ENCODE data around the gene EARS2. TPM values are rescaled to one million over a fixed set of nuclear protein-coding genes. Genes with fewer than 3 reads are reported as not detected.
"Not testable (repeated sequence)": the region's sequence is repeated elsewhere in the genome, so short reads cannot be mapped to it uniquely, and the experiment has no call there.

EARS2 gene
- total and polyA plus RNA-seq, 3 experiments from 2014 or later = 14.1 to 28.5 (median 26.9) TPM

GRCh38 chr16:23512168-23512695 lies 44.9 kb downstream of the EARS2 start:
- Mint-ChIP-seq H3K4me3 (peak overlapping the region in 3 of 7 donors; percentile 16 to 78 (median 45)), H3K27ac (peak overlapping the region in 2 of 8 donors; percentile 38 to 63), H3K9me3 (no peaks in the 10 kb centered on the region), H3K27me3 (peaks cover 0 to 5% of the 10 kb centered on the region in 2 donors), H3K4me1 (peaks cover 47 to 70% (median 68%) of the 10 kb centered on the region in 3 donors), H3K36me3 (peaks cover 0 to 17% (median 3%) of the 10 kb centered on the region in 3 donors)
- POLR2A ChIA-PET = no interaction called here
- no peaks in the 10 kb centered on the region for H3K9me3 ChIP-seq (ENCODE audit: low read length)
- H3K4me3 ChIP-seq (ENCODE audit: low read length) = no peak overlapping the region
- no peaks in the 10 kb centered on the region for H3K27me3 ChIP-seq (ENCODE audit: insufficient read depth, low read length, poor library complexity, severe bottlenecking)
- CTCF ChIA-PET = no interaction called here
- no peaks in the 10 kb centered on the region for H3K36me3 ChIP-seq (ENCODE audit: insufficient read depth, low read length)
- no peak overlapping the region for H3K27ac ChIP-seq (ENCODE audit: low read depth, low read length)
- no peak for DNase-seq
- peaks cover 39% of the 10 kb centered on the region for H3K4me1 ChIP-seq (ENCODE audit: insufficient read depth, low read length)

GRCh38 chr16:23511731-23512130 lies 45.4 kb downstream of the EARS2 start:
- H3K27ac ChIP-seq (ENCODE audit: low read depth, low read length) = no peak overlapping the region
- peaks cover 0 to 5% of the 10 kb centered on the region in 2 donors for H3K27me3 Mint-ChIP-seq
- DNase-seq = no peak
- H3K9me3 ChIP-seq (ENCODE audit: low read length) = no peaks in the 10 kb centered on the region
- no peaks in the 10 kb centered on the region for H3K36me3 ChIP-seq (ENCODE audit: insufficient read depth, low read length)
- H3K4me1 ChIP-seq (ENCODE audit: insufficient read depth, low read length) = peaks cover 44% of the 10 kb centered on the region
- POLR2A ChIA-PET = no interaction called here
- no peaks in the 10 kb centered on the region for H3K27me3 ChIP-seq (ENCODE audit: insufficient read depth, low read length, poor library complexity, severe bottlenecking)
- H3K27ac Mint-ChIP-seq = peak overlapping the region in 3 of 8 donors; percentile 56 to 70 (median 63)
- peaks cover 0 to 21% (median 3%) of the 10 kb centered on the region in 3 donors for H3K36me3 Mint-ChIP-seq
- H3K4me3 Mint-ChIP-seq = peak overlapping the region in 6 of 7 donors; percentile 63 to 86 (median 74)
- CTCF ChIA-PET = no interaction called here
- H3K4me3 ChIP-seq (ENCODE audit: low read length) = no peak overlapping the region
- H3K4me1 Mint-ChIP-seq = peaks cover 51 to 74% (median 71%) of the 10 kb centered on the region in 3 donors
- no peaks in the 10 kb centered on the region for H3K9me3 Mint-ChIP-seq

DNA sequence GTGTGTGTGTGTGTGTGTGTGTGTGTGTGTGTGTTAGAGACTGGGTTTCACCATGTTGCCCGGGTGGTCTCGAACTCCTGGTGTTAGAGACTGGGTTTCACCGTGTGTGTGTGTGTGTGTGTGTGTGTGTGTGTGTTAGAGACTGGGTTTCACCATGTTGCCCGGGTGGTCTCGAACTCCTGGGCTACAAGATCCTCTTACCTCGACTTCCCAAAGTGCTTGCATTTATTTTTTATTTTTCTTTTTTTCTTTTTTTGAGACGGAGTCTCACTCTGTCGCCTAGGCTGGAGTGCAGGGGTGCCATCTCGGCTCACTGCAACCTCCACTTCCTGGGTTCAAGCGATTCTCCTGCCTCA lies 46.3 kb downstream of the EARS2 start:
- peak overlapping the region in 6 of 8 donors; percentile 67 to 90 (median 78) for H3K27ac Mint-ChIP-seq
- H3K4me3 Mint-ChIP-seq = peak overlapping the region in 6 of 7 donors; percentile 82 to 88 (median 86)
- DNase-seq; CTCF ChIA-PET; H3K9me3 Mint-ChIP-seq; H3K27me3 ChIP-seq (ENCODE audit: insufficient read depth, low read length, poor library complexity, severe bottlenecking); H3K27me3 Mint-ChIP-seq; H3K9me3 ChIP-seq (ENCODE audit: low read length); H3K36me3 ChIP-seq (ENCODE audit: insufficient read depth, low read length): not testable (repeated sequence)
- Histone ChIP-seq H3K4me1 (ENCODE audit: insufficient read depth, low read length) (peaks cover 52% of the 10 kb centered on the region), H3K4me3 (ENCODE audit: low read length) (peak overlapping the region; percentile 58), H3K27ac (ENCODE audit: low read depth, low read length) (peak overlapping the region; percentile 38)
- peaks cover 0 to 26% (median 3%) of the 10 kb centered on the region in 3 donors for H3K36me3 Mint-ChIP-seq
- POLR2A ChIA-PET = interaction anchor here (0.6 kb wide), 1 partner anchor 57 kb away, joined by 13 read pairs; no protein-coding TSS in a partner anchor
- peaks cover 53 to 75% (median 71%) of the 10 kb centered on the region in 3 donors for H3K4me1 Mint-ChIP-seq

- POLR2A ChIA-PET = interaction anchor here (0.6 to 1.3 kb wide), 5 partner anchors 28 to 58 kb away, joined by 3 to 13 read pairs (median 4); partner anchors contain the start of genes COG7, EARS2 and UBFD1
- H3K36me3 Mint-ChIP-seq = peaks cover 0 to 26% (median 3%) of the 10 kb centered on the region in 3 donors
- peak; percentile 70 to 85 (median 74) for DNase-seq
- Histone ChIP-seq H3K4me1 (ENCODE audit: insufficient read depth, low read length) (peaks cover 52% of the 10 kb centered on the region), H3K4me3 (ENCODE audit: low read length) (peak within 1 kb of the TSS; percentile 58), H3K27ac (ENCODE audit: low read depth, low read length) (peak within 1 kb of the TSS; percentile 66), H3K9me3 (ENCODE audit: low read length) (no peaks in the 10 kb centered on the region), H3K36me3 (ENCODE audit: insufficient read depth, low read length) (no peaks in the 10 kb centered on the region), H3K27me3 (ENCODE audit: insufficient read depth, low read length, poor library complexity, severe bottlenecking) (no peaks in the 10 kb centered on the region)
- peak within 1 kb of the TSS; percentile 88 to 96 (median 91) for H3K4me3 Mint-ChIP-seq
- H3K27me3 Mint-ChIP-seq = peaks cover 0 to 5% of the 10 kb centered on the region in 2 donors
- CTCF ChIA-PET = interaction anchor here (0.9 to 1.3 kb wide), 2 partner anchors 37 to 75 kb away, joined by 3 to 7 read pairs; no protein-coding TSS in a partner anchor
- H3K27ac Mint-ChIP-seq = peak within 1 kb of the TSS; percentile 84 to 93 (median 90)
- peaks cover 54 to 75% (median 71%) of the 10 kb centered on the region in 3 donors for H3K4me1 Mint-ChIP-seq
- H3K9me3 Mint-ChIP-seq = no peaks in the 10 kb centered on the region
Measured at GRCh38 chr16:23510164-23510914, 46.8 kb downstream of the EARS2 start, which contains the start of gene GGA2. GGA2 (minus strand) TSS chr16:23510494; CDS start chr16:23510411, 83 bp downstream.

DNA sequence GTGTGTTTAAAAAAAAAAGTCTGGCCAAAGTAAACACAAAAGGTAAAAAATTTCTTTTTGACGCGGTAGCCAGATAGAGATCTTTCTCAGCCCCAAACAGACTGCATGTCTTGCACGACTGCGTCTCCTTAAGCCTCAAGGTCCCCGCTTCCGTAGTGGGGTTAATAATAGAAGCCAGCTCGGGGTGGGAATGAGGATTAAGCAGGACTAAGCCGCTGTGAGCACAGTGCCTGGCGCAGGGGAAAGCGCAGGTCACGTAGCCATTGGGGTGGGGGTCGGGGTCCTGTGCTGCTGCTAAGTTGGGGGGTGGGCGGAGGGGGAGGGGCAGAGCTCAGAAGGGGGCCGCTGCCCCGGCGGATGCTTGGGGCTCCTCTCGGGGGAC lies 47.4 kb downstream of the EARS2 start:
- peak; percentile 35 to 70 (median 36) for DNase-seq
- Mint-ChIP-seq H3K4me3 (peak overlapping the region; percentile 86 to 96 (median 91)), H3K9me3 (no peaks in the 10 kb centered on the region), H3K36me3 (peaks cover 0 to 26% (median 3%) of the 10 kb centered on the region in 3 donors), H3K27ac (peak overlapping the region; percentile 84 to 93 (median 90)), H3K4me1 (peaks cover 55 to 75% (median 71%) of the 10 kb centered on the region in 3 donors), H3K27me3 (peaks cover 0 to 5% of the 10 kb centered on the region in 2 donors)
- ChIA-PET CTCF (interaction anchor here (0.9 to 1.3 kb wide), 2 partner anchors 37 to 74 kb away, joined by 3 to 7 read pairs; no protein-coding TSS in a partner anchor), POLR2A (interaction anchor here (0.6 to 1.3 kb wide), 4 partner anchors 27 to 57 kb away, joined by 3 to 6 read pairs (median 4); partner anchors contain the start of genes COG7, EARS2 and UBFD1)
- peak overlapping the region; percentile 66 for H3K27ac ChIP-seq (ENCODE audit: low read depth, low read length)
- no peaks in the 10 kb centered on the region for H3K9me3 ChIP-seq (ENCODE audit: low read length)
- H3K4me3 ChIP-seq (ENCODE audit: low read length) = peak overlapping the region; percentile 58
- no peaks in the 10 kb centered on the region for H3K36me3 ChIP-seq (ENCODE audit: insufficient read depth, low read length)
- H3K4me1 ChIP-seq (ENCODE audit: insufficient read depth, low read length) = peaks cover 54% of the 10 kb centered on the region
- no peaks in the 10 kb centered on the region for H3K27me3 ChIP-seq (ENCODE audit: insufficient read depth, low read length, poor library complexity, severe bottlenecking)

DNA sequence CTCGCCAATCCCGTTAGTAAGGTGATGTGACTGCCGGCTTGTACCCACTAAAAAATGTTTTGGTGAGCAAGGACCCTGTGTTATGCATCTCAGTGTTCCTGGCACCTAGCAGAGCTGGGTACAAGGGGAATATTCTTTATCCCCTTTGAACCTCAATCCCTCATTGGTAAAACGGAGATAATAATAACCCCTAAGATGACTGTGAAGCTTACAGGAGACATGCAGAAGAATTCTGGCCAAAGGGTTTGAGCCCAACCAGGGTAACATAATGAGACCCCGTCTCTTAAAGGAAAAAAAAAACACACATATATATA lies 47.8 kb downstream of the EARS2 start:
- ChIA-PET CTCF (interaction anchor here (0.9 to 1.3 kb wide), 2 partner anchors 37 to 74 kb away, joined by 3 to 7 read pairs; no protein-coding TSS in a partner anchor), POLR2A (interaction anchor here (0.9 to 1.3 kb wide), 3 partner anchors 27 to 56 kb away, joined by 3 to 4 read pairs (median 4); partner anchors contain the start of genes COG7, EARS2 and UBFD1)
- DNase-seq = no peak
- H3K4me3 ChIP-seq (ENCODE audit: low read length) = peak overlapping the region; percentile 58
- Mint-ChIP-seq H3K4me3 (peak overlapping the region; percentile 86 to 96 (median 91)), H3K27me3 (peaks cover 0 to 5% of the 10 kb centered on the region in 2 donors), H3K9me3 (no peaks in the 10 kb centered on the region), H3K4me1 (peaks cover 55 to 75% (median 71%) of the 10 kb centered on the region in 3 donors), H3K36me3 (peaks cover 0 to 26% (median 3%) of the 10 kb centered on the region in 3 donors), H3K27ac (peak overlapping the region; percentile 7 to 93 (median 88))
- H3K27ac ChIP-seq (ENCODE audit: low read depth, low read length) = peak overlapping the region; percentile 66
- H3K4me1 ChIP-seq (ENCODE audit: insufficient read depth, low read length) = peaks cover 54% of the 10 kb centered on the region
- no peaks in the 10 kb centered on the region for H3K36me3 ChIP-seq (ENCODE audit: insufficient read depth, low read length)
- no peaks in the 10 kb centered on the region for H3K9me3 ChIP-seq (ENCODE audit: low read length)
- no peaks in the 10 kb centered on the region for H3K27me3 ChIP-seq (ENCODE audit: insufficient read depth, low read length, poor library complexity, severe bottlenecking)

GRCh38 chr16:23508589-23509440 lies 48.3 kb downstream of the EARS2 start:
- Mint-ChIP-seq H3K4me3 (peak overlapping the region; percentile 86 to 96 (median 91)), H3K9me3 (no peaks in the 10 kb centered on the region), H3K36me3 (peaks cover 0 to 28% (median 3%) of the 10 kb centered on the region in 3 donors), H3K27ac (peak overlapping the region; percentile 84 to 93 (median 88)), H3K4me1 (peaks cover 57 to 74% (median 71%) of the 10 kb centered on the region in 3 donors), H3K27me3 (peaks cover 0 to 3% of the 10 kb centered on the region in 2 donors)
- CTCF ChIA-PET = interaction anchor here (1.3 kb wide), 1 partner anchor 73 kb away, joined by 7 read pairs; no protein-coding TSS in a partner anchor
- POLR2A ChIA-PET = no interaction called here
- H3K9me3 ChIP-seq (ENCODE audit: low read length) = no peaks in the 10 kb centered on the region
- no peak for DNase-seq
- H3K4me3 ChIP-seq (ENCODE audit: low read length) = peak overlapping the region; percentile 58
- peak overlapping the region; percentile 66 for H3K27ac ChIP-seq (ENCODE audit: low read depth, low read length)
- peaks cover 54% of the 10 kb centered on the region for H3K4me1 ChIP-seq (ENCODE audit: insufficient read depth, low read length)
- no peaks in the 10 kb centered on the region for H3K36me3 ChIP-seq (ENCODE audit: insufficient read depth, low read length)
- no peaks in the 10 kb centered on the region for H3K27me3 ChIP-seq (ENCODE audit: insufficient read depth, low read length, poor library complexity, severe bottlenecking)

Data from CD8-positive, alpha-beta memory T cell (primary cell).